Prostate gland (tissue), 2 donors: ENCODE measurements around the gene SLC35G2. TPM values are rescaled to one million over a fixed set of nuclear protein-coding genes. Genes with fewer than 3 reads are reported as not detected.
A peak's percentile ranks its signal among the peaks of the same experiment; 100 is the strongest.
"Not testable (repeated sequence)": the region's sequence is repeated elsewhere in the genome, so short reads cannot be mapped to it uniquely, and the experiment has no call there.

Experiments
- DNase-seq: peaks from one replicate; pipeline ENCODE4 v3.0.0-alpha.2; 2019; ENCODE audit warnings: low spot score
- H3K27ac ChIP-seq, 2 donors: fragments of 200-600 bp; sonication (generic); 2 replicates each; pipeline ENCODE4 v1.5.1; 2017 to 2019
- H3K27me3 ChIP-seq: fragments of 200-600 bp; sonication (generic); replicated peaks from 2 replicates; pipeline ENCODE4 v1.5.1; 2019; ENCODE audit not compliant: insufficient read depth
- H3K36me3 ChIP-seq, 2 donors: fragments of 200-600 bp; sonication (generic); 1 replicate in 1 of 2; 2 replicates in 1 of 2; pipeline versions ENCODE4 v1.5.1 to v1.8.1; 2017 to 2019
- H3K4me1 ChIP-seq: fragments of 200-600 bp; sonication (generic); replicated peaks from 2 replicates; pipeline ENCODE4 v1.5.1; 2019
- H3K4me3 ChIP-seq, 2 donors: fragments of 200-600 bp; sonication (generic); 2 replicates each; pipeline ENCODE4 v1.5.1; 2017 to 2019
- H3K9me3 ChIP-seq: fragments of 200-600 bp; sonication (generic); 2 replicates; pipeline ENCODE4 v1.5.1; 2017
- CTCF ChIP-seq, 4 experiments: fragments of 200-600 bp in 2 of 4; fragments of 450-650 bp in 2 of 4; sonication (generic) in 2 of 4; IDR thresholded peaks; 1 replicate in 3 of 4; 2 replicates in 1 of 4; pipeline ENCODE4 v1.5.1; 2016 to 2019; ENCODE audit warnings: antibody characterized with exemption in 4 of 4, mild to moderate bottlenecking in 2 of 4, moderate library complexity in 2 of 4
- POLR2A ChIP-seq: fragments of 450-650 bp; IDR thresholded peaks from one replicate; pipeline ENCODE4 v1.6.1; 2016; ENCODE audit warnings: antibody characterized with exemption, mild to moderate bottlenecking
- POLR2AphosphoS5 ChIP-seq: sonication (generic); formaldehyde crosslinking; IDR thresholded peaks from one replicate; pipeline ENCODE4 v1.6.1; 2017; ENCODE audit warnings: antibody characterized with exemption
- WGBS: methylation state at CpG from one replicate; pipeline ENCODE4 v1.1.5; 2018; 5-methylcytosine and 5-hydroxymethylcytosine counted together
- intact Hi-C: fragments of 100-400 bp; cut with DNase I; formaldehyde crosslinking; loops from one replicate; pipeline ENCODE4 v1.14.2; 2022
- total RNA-seq, 2 donors: library from RNA; depleted of rRNA; stranded (reverse); fragments of >200 nt; gene quantifications; one replicate each; pipeline ENCODE4 v1.1.0, GENCODE V29; 2016

Gene SLC35G2
- total RNA-seq, 2 donors from 2014 or later = 2.9 to 17.4 TPM

- DNase-seq = no peak
- intact Hi-C loops = no loop called here
- WGBS = 38% methylated on average over 5 of the region's 5 CpGs
- TF ChIP-seq POLR2A = no peak
- TF ChIP-seq POLR2AphosphoS5 = no peak
- no peak for TF ChIP-seq CTCF (IDR thresholded peaks at IDR 0.05)
- Histone ChIP-seq H3K27me3 (no peaks in the 10 kb centered on the region), H3K4me1 (peaks cover 5% of the 10 kb centered on the region), H3K9me3 (no peaks in the 10 kb centered on the region), H3K27ac (no peak overlapping the region), H3K4me3 (no peak overlapping the region), H3K36me3 (no peaks in the 10 kb centered on the region)
Measured at GRCh38 chr3:136885357-136886213, 66.7 kb downstream of the SLC35G2 start.

GRCh38 chr3:136889947-136890346, 71.0 kb downstream of the SLC35G2 start:
- TF ChIP-seq POLR2A (no peak), CTCF (IDR thresholded peaks at IDR 0.05) (no peak), POLR2AphosphoS5 (no peak)
- intact Hi-C loops = no loop called here
- no peak for DNase-seq
- Histone ChIP-seq H3K27me3 (no peaks in the 10 kb centered on the region), H3K27ac (no peak overlapping the region), H3K4me3 (no peak overlapping the region), H3K9me3 (no peaks in the 10 kb centered on the region), H3K4me1 (peaks cover 5% of the 10 kb centered on the region), H3K36me3 (no peaks in the 10 kb centered on the region)
- WGBS = 83% methylated on average over 22 of the region's 24 CpGs

GRCh38 chr3:136891934-136892855, 73.3 kb downstream of the SLC35G2 start:
- DNase-seq = no peak
- no peaks in the 10 kb centered on the region for H3K4me1 ChIP-seq
- H3K27me3 ChIP-seq = no peaks in the 10 kb centered on the region
- H3K36me3 ChIP-seq = no peaks in the 10 kb centered on the region
- H3K9me3 ChIP-seq = no peaks in the 10 kb centered on the region
- no peak overlapping the region for H3K27ac ChIP-seq
- intact Hi-C loops = no loop called here
- WGBS = 50% methylated on average over 2 of the region's 2 CpGs
- H3K4me3 ChIP-seq = no peak overlapping the region
- TF ChIP-seq CTCF (IDR thresholded peaks at IDR 0.05) (no peak), POLR2A (no peak), POLR2AphosphoS5 (no peak)

GRCh38 chr3:136893848-136894443, 75.0 kb downstream of the SLC35G2 start:
- no peak for DNase-seq
- H3K27ac ChIP-seq = no peak overlapping the region
- H3K4me3 ChIP-seq = no peak overlapping the region
- intact Hi-C loops = no loop called here
- H3K36me3 ChIP-seq = no peaks in the 10 kb centered on the region
- H3K9me3 ChIP-seq = no peaks in the 10 kb centered on the region
- H3K4me1 ChIP-seq = no peaks in the 10 kb centered on the region
- TF ChIP-seq POLR2AphosphoS5 (peak; percentile 5), POLR2A (no peak)
- H3K27me3 ChIP-seq = no peaks in the 10 kb centered on the region
- WGBS = 67% methylated on average over 5 of the region's 5 CpGs

GRCh38 chr3:136897171-136897570, 78.2 kb downstream of the SLC35G2 start:
- intact Hi-C loops, H3K9me3 ChIP-seq, H3K36me3 ChIP-seq, H3K4me3 ChIP-seq, H3K27ac ChIP-seq, H3K27me3 ChIP-seq, DNase-seq, H3K4me1 ChIP-seq: not testable (repeated sequence)
- WGBS = 95% methylated on average over 1 of the region's 1 CpG
